GM21381 (cell line): ENCODE results near the gene SEM1.
A peak's percentile ranks its signal among the peaks of the same experiment; 100 is the strongest.
"Not testable (repeated sequence)": the region's sequence is repeated elsewhere in the genome, so short reads cannot be mapped to it uniquely, and the experiment has no call there.

ENCODE experiments used
- ATAC-seq: cut with Tn5 transposase; IDR thresholded peaks from one replicate; pipeline ENCODE4 v1.9.1; 2021; ENCODE audit warnings: mild to moderate bottlenecking, moderate library complexity; ENCODE audit not compliant: unreplicated experiment

SEM1 gene

GRCh38 chr7:96665689-96666088, 44.0 kb downstream of the SEM1 start:
- no peak for ATAC-seq

- no peak for ATAC-seq
Observed at GRCh38 chr7:96664793-96665192, 44.9 kb downstream of the SEM1 start.

- ATAC-seq: no peak
Observed at GRCh38 chr7:96663871-96664445, 45.7 kb downstream of the SEM1 start.

- ATAC-seq: peak; percentile 91
Observed at GRCh38 chr7:96663457-96663856, 46.2 kb downstream of the SEM1 start.

GRCh38 chr7:96662151-96662550, 47.5 kb downstream of the SEM1 start:
- not testable (repeated sequence) for ATAC-seq

GRCh38 chr7:96658022-96658412, 51.6 kb downstream of the SEM1 start:
- ATAC-seq: no peak

GRCh38 chr7:96657347-96658021, 52.2 kb downstream of the SEM1 start:
- ATAC-seq: no peak

- ATAC-seq: no peak
Observed at GRCh38 chr7:96655956-96656355, 53.7 kb downstream of the SEM1 start.

GRCh38 chr7:96654630-96655188, 54.9 kb downstream of the SEM1 start:
- ATAC-seq: no peak

- no peak for ATAC-seq
Observed at GRCh38 chr7:96649981-96650380, 59.7 kb downstream of the SEM1 start.

- no peak for ATAC-seq
Observed at GRCh38 chr7:96648784-96649183, 60.9 kb downstream of the SEM1 start.

- no peak for ATAC-seq
Observed at GRCh38 chr7:96647733-96648132, 61.9 kb downstream of the SEM1 start.

- ATAC-seq: no peak
Observed at GRCh38 chr7:96645084-96645483, 64.6 kb downstream of the SEM1 start.

GRCh38 chr7:96643436-96643835, 66.2 kb downstream of the SEM1 start:
- not testable (repeated sequence) for ATAC-seq

GRCh38 chr7:96640054-96640453, 69.6 kb downstream of the SEM1 start:
- no peak for ATAC-seq
